PFSK-1 (cell line): Measurements from ENCODE around the gene PPM1D.

Experiments used
- POLR2AphosphoS5 ChIP-seq: IDR thresholded peaks from 2 replicates; pipeline ENCODE4 v1.6.1; 2012; ENCODE audit warnings: low read depth, mild to moderate bottlenecking, control low read depth, low read length, moderate library complexity
- REST ChIP-seq, 2 experiments: IDR thresholded peaks; 2 replicates each; pipeline versions ENCODE4 v1.6.1 to v1.8.0; 2011 to 2012; ENCODE audit warnings: low read depth in 2 of 2, low read length in 2 of 2, control low read depth in 1 of 2, inconsistent platforms in 1 of 2, mild to moderate bottlenecking in 1 of 2, moderate library complexity in 1 of 2; ENCODE audit not compliant: insufficient read depth in 1 of 2

- TF ChIP-seq POLR2AphosphoS5 (no peak), REST (IDR thresholded peaks at IDR 0.05; ENCODE audit: insufficient read depth in 1 of 2, low read depth in 2 of 2, low read length in 2 of 2) (no peak)
Observed at GRCh38 chr17:60559659-60559994, 40.4 kb upstream of the PPM1D start.
